ENCODE results near the gene C8B.

C8B gene

GRCh38 chr1:56963667-56964066 lies 2.1 kb downstream of the C8B start:
- Histone ChIP-seq H2AFZ (ENCODE audit: insufficient read depth, low read length, poor library complexity) (no peak overlapping the region), H3K4me2 (ENCODE audit: low read length) (no peak overlapping the region), H2BK12ac (ENCODE audit: low read length) (no peak overlapping the region), H3K27me3 (ENCODE audit: insufficient read depth, low read length) (no peaks in the 10 kb centered on the region), H2AK5ac (ENCODE audit: low read length) (no peak overlapping the region), H3K9me3 (ENCODE audit: insufficient read depth, low read depth, low read length) (peaks cover 2% of the 10 kb centered on the region), H3K4me3 (ENCODE audit: low read depth, low read length) (no peak overlapping the region), H2BK5ac (ENCODE audit: low read depth, low read length, poor library complexity) (no peak overlapping the region), H3K14ac (ENCODE audit: low read length) (no peak overlapping the region), H4K8ac (ENCODE audit: low read depth, low read length) (no peak overlapping the region), H3K79me1 (ENCODE audit: low read length) (no peaks in the 10 kb centered on the region), H3K4ac (ENCODE audit: low read depth, low read length) (no peak overlapping the region), H3K18ac (ENCODE audit: low read length) (no peak overlapping the region), H3K27ac (ENCODE audit: low read depth, low read length) (no peak overlapping the region), H3K23ac (ENCODE audit: low read length) (no peak overlapping the region), H4K91ac (ENCODE audit: low read depth, low read length) (no peak overlapping the region), H3K79me2 (ENCODE audit: control insufficient read depth, insufficient read depth, low read length, poor library complexity) (no peaks in the 10 kb centered on the region), H4K12ac (ENCODE audit: low read depth, low read length) (no peak overlapping the region), H3K9ac (ENCODE audit: low read length) (no peak overlapping the region), H2BK120ac (ENCODE audit: insufficient read depth, low read length, poor library complexity) (no peak overlapping the region), H3K4me1 (ENCODE audit: control insufficient read depth in 1 of 2, insufficient read depth in 2 of 2, low read length in 2 of 2) (peaks cover 1 to 2% of the 10 kb centered on the region in 2 experiments), H3K36me3 (ENCODE audit: control insufficient read depth in 1 of 2, insufficient read depth in 2 of 2, low read length in 2 of 2) (no peaks in the 10 kb centered on the region)
- no peak for DNase-seq
- whole genome bisulfite sequencing (ENCODE audit: extremely low coverage, insufficient coverage, insufficient read length) = no CpG with 5 or more reads among the region's 4 CpGs

DNA sequence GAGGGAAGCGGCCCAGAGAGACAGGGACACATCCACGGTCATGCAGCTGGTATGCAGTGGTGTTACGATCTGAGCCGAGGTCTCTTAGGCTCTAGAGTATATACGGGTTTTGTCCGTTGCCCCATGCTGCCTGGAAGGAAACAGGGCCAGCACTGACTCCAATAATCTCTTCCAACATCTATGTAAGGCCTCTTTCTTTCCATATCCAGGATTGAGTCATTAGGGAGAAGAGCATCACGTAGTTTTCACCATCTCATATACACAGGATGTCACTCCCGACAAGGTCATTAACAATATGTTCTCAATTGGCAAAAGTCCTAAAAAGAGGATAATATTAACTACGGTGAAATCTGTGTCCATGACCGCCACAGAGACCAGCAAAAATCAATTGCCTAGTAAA lies 4.4 kb downstream of the C8B start:
- no CpG with 5 or more reads among the region's 10 CpGs for WGBS (ENCODE audit: extremely low coverage, insufficient coverage, insufficient read length)
- no peak overlapping the region for H2BK12ac ChIP-seq (ENCODE audit: low read length)
- peak in 1 of 2 donors; percentile 33 for DNase-seq
- no peak overlapping the region for H2AFZ ChIP-seq (ENCODE audit: insufficient read depth, low read length, poor library complexity)
- no peak overlapping the region for H3K4ac ChIP-seq (ENCODE audit: low read depth, low read length)
- H3K4me2 ChIP-seq (ENCODE audit: low read length) = no peak overlapping the region
- H3K4me1 ChIP-seq (ENCODE audit: control insufficient read depth in 1 of 2, insufficient read depth in 2 of 2, low read length in 2 of 2) = peaks cover 2 to 6% of the 10 kb centered on the region in 2 experiments
- H3K36me3 ChIP-seq (ENCODE audit: control insufficient read depth in 1 of 2, insufficient read depth in 2 of 2, low read length in 2 of 2) = no peaks in the 10 kb centered on the region
- H3K79me2 ChIP-seq (ENCODE audit: control insufficient read depth, insufficient read depth, low read length, poor library complexity) = no peaks in the 10 kb centered on the region
- no peak overlapping the region for H3K18ac ChIP-seq (ENCODE audit: low read length)
- no peak overlapping the region for H3K14ac ChIP-seq (ENCODE audit: low read length)
- no peak overlapping the region for H3K4me3 ChIP-seq (ENCODE audit: low read depth, low read length)
- no peak overlapping the region for H3K9ac ChIP-seq (ENCODE audit: low read length)
- no peak overlapping the region for H3K23ac ChIP-seq (ENCODE audit: low read length)
- H4K12ac ChIP-seq (ENCODE audit: low read depth, low read length) = no peak overlapping the region
- H4K91ac ChIP-seq (ENCODE audit: low read depth, low read length) = no peak overlapping the region
- no peak overlapping the region for H2BK5ac ChIP-seq (ENCODE audit: low read depth, low read length, poor library complexity)
- no peak overlapping the region for H4K8ac ChIP-seq (ENCODE audit: low read depth, low read length)
- peaks cover 2% of the 10 kb centered on the region for H3K9me3 ChIP-seq (ENCODE audit: insufficient read depth, low read depth, low read length)
- no peak overlapping the region for H2AK5ac ChIP-seq (ENCODE audit: low read length)
- no peaks in the 10 kb centered on the region for H3K79me1 ChIP-seq (ENCODE audit: low read length)
- H3K27me3 ChIP-seq (ENCODE audit: insufficient read depth, low read length) = no peaks in the 10 kb centered on the region
- no peak overlapping the region for H2BK120ac ChIP-seq (ENCODE audit: insufficient read depth, low read length, poor library complexity)
- H3K27ac ChIP-seq (ENCODE audit: low read depth, low read length) = no peak overlapping the region

GRCh38 chr1:56958526-56958925 lies 7.3 kb downstream of the C8B start:
- Histone ChIP-seq H3K18ac (ENCODE audit: low read length) (no peak overlapping the region), H2AFZ (ENCODE audit: insufficient read depth, low read length, poor library complexity) (no peak overlapping the region), H3K4me3 (ENCODE audit: low read depth, low read length) (no peak overlapping the region), H3K23ac (ENCODE audit: low read length) (no peak overlapping the region), H3K27ac (ENCODE audit: low read depth, low read length) (no peak overlapping the region), H3K9ac (ENCODE audit: low read length) (no peak overlapping the region), H3K14ac (ENCODE audit: low read length) (no peak overlapping the region), H3K79me1 (ENCODE audit: low read length) (no peaks in the 10 kb centered on the region), H2BK5ac (ENCODE audit: low read depth, low read length, poor library complexity) (no peak overlapping the region), H2BK120ac (ENCODE audit: insufficient read depth, low read length, poor library complexity) (no peak overlapping the region), H3K4ac (ENCODE audit: low read depth, low read length) (no peak overlapping the region), H2AK5ac (ENCODE audit: low read length) (no peak overlapping the region), H3K27me3 (ENCODE audit: insufficient read depth, low read length) (no peaks in the 10 kb centered on the region), H2BK12ac (ENCODE audit: low read length) (no peak overlapping the region), H3K79me2 (ENCODE audit: control insufficient read depth, insufficient read depth, low read length, poor library complexity) (no peaks in the 10 kb centered on the region), H4K8ac (ENCODE audit: low read depth, low read length) (no peak overlapping the region), H3K36me3 (ENCODE audit: control insufficient read depth in 1 of 2, insufficient read depth in 2 of 2, low read length in 2 of 2) (no peaks in the 10 kb centered on the region), H4K91ac (ENCODE audit: low read depth, low read length) (no peak overlapping the region), H3K4me2 (ENCODE audit: low read length) (peak overlapping the region; percentile 9), H4K12ac (ENCODE audit: low read depth, low read length) (no peak overlapping the region), H3K9me3 (ENCODE audit: insufficient read depth, low read depth, low read length) (peaks cover 2% of the 10 kb centered on the region), H3K4me1 (ENCODE audit: control insufficient read depth in 1 of 2, insufficient read depth in 2 of 2, low read length in 2 of 2) (peaks cover 2 to 6% of the 10 kb centered on the region in 2 experiments)
- DNase-seq = no peak
- no CpG with 5 or more reads among the region's 2 CpGs for WGBS (ENCODE audit: extremely low coverage, insufficient coverage, insufficient read length)

- Histone ChIP-seq H3K23ac (ENCODE audit: low read length) (no peak overlapping the region), H3K79me2 (ENCODE audit: control insufficient read depth, insufficient read depth, low read length, poor library complexity) (no peaks in the 10 kb centered on the region), H3K14ac (ENCODE audit: low read length) (no peak overlapping the region), H2BK5ac (ENCODE audit: low read depth, low read length, poor library complexity) (no peak overlapping the region), H3K27ac (ENCODE audit: low read depth, low read length) (no peak overlapping the region), H2AFZ (ENCODE audit: insufficient read depth, low read length, poor library complexity) (no peak overlapping the region), H4K91ac (ENCODE audit: low read depth, low read length) (no peak overlapping the region), H4K12ac (ENCODE audit: low read depth, low read length) (no peak overlapping the region), H3K4me1 (ENCODE audit: control insufficient read depth in 1 of 2, insufficient read depth in 2 of 2, low read length in 2 of 2) (peaks cover 2 to 6% of the 10 kb centered on the region in 2 experiments), H3K18ac (ENCODE audit: low read length) (no peak overlapping the region), H3K27me3 (ENCODE audit: insufficient read depth, low read length) (no peaks in the 10 kb centered on the region), H2AK5ac (ENCODE audit: low read length) (no peak overlapping the region), H4K8ac (ENCODE audit: low read depth, low read length) (no peak overlapping the region), H3K4me2 (ENCODE audit: low read length) (no peak overlapping the region), H2BK120ac (ENCODE audit: insufficient read depth, low read length, poor library complexity) (no peak overlapping the region), H3K79me1 (ENCODE audit: low read length) (no peaks in the 10 kb centered on the region), H3K9ac (ENCODE audit: low read length) (no peak overlapping the region), H3K4me3 (ENCODE audit: low read depth, low read length) (no peak overlapping the region), H3K9me3 (ENCODE audit: insufficient read depth, low read depth, low read length) (peaks cover 2% of the 10 kb centered on the region), H3K36me3 (ENCODE audit: control insufficient read depth in 1 of 2, insufficient read depth in 2 of 2, low read length in 2 of 2) (no peaks in the 10 kb centered on the region), H2BK12ac (ENCODE audit: low read length) (no peak overlapping the region), H3K4ac (ENCODE audit: low read depth, low read length) (no peak overlapping the region)
- no peak for DNase-seq
- WGBS (ENCODE audit: extremely low coverage, insufficient coverage, insufficient read length) = no CpG with 5 or more reads among the region's 3 CpGs
Observed at GRCh38 chr1:56957931-56958330, 7.9 kb downstream of the C8B start.

All from trophoblast cell (in vitro differentiated cells and primary cell).